Left ventricle myocardium inferior (tissue), 1 donor: Measurements from ENCODE around the gene TMEM181. TPM values are rescaled to one million over a fixed set of nuclear protein-coding genes. Genes with fewer than 3 reads are reported as not detected.
"Not testable (repeated sequence)": the region's sequence is repeated elsewhere in the genome, so short reads cannot be mapped to it uniquely, and the experiment has no call there.

Source experiments
- DNase-seq: peaks from one replicate; pipeline ENCODE4 v3.0.0-alpha.2; 2020
- H3K27ac ChIP-seq: fragments of 200-600 bp; replicated peaks from 2 replicates; pipeline ENCODE4 v1.8.0; 2021
- H3K27me3 ChIP-seq: fragments of 200-600 bp; 2 replicates; pipeline ENCODE4 v1.8.0; 2021; ENCODE audit warnings: low read depth
- H3K36me3 ChIP-seq: fragments of 200-600 bp; 2 replicates; pipeline ENCODE4 v1.8.0; 2021
- H3K4me1 ChIP-seq: fragments of 200-600 bp; 2 replicates; pipeline ENCODE4 v1.8.0; 2021
- H3K4me3 ChIP-seq: fragments of 200-600 bp; 2 replicates; pipeline ENCODE4 v1.8.0; 2021; ENCODE audit warnings: mild to moderate bottlenecking, moderate library complexity
- H3K9me3 ChIP-seq: fragments of 200-600 bp; replicated peaks from 2 replicates; pipeline ENCODE4 v1.8.0; 2021
- intact Hi-C: fragments of 100-400 bp; cut with micrococcal nuclease; formaldehyde crosslinking; loops from one replicate; pipeline ENCODE4 v1.11.0; 2022
- total RNA-seq: library from RNA; stranded (reverse); fragmentation: NEBNext Ultra II Directional; extraction: Animal tissue kit (Norgen Biotek cat#: 25700); gene quantifications from one replicate; pipeline ENCODE4 v1.2.1, GENCODE V29; 2021
- TF ChIP-seq, protein P1 (sequence below): fragments of 200-600 bp; IDR thresholded peaks from 2 replicates; pipeline ENCODE4 v1.8.0; 2021; ENCODE audit warnings: antibody characterized with exemption, mild to moderate bottlenecking, borderline replicate concordance
- donor health status: DM: no; HTN: yes; CAD: no; lungs with severe emphysema.

The TMEM181 gene
- total RNA-seq, 1 donor from 2014 or later, result 8.8 TPM

DNA sequence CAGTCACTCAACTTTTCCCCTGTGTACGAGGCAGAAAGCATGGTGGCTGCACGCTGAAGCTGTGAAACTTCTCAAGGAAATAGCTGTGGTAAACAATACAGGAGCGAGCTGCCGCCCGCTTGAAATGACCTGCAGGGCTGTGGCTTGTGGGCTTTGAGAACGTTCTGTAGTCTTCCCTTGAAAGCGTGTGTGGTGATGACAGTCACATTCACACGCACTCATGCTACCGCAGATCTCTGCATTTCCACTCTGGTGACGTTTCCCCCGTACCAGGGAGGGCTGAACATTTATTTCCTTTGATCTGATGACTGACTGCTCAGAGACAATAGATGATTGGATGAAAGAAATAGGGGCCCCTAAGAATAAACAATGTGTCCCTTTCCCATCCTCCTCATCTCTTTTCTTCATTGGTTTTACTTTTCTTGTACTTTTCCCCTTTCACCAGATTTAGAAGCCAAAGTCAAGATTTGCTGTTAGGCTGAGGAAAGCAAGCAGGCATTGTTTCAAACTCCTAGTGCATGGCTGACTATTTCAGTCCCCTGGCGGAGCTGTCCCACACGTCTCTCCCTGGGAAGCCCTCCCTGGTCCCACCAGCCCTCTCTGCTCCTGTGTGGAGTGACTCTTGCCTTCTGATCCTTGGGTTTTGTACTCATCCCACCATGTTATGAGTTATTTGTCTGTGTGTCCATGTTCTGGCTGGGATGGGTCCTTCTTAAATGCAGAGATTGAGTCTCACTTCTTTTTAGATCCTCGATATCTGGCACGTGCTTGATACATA, 93.9 kb downstream of the TMEM181 start:
- Histone ChIP-seq H3K9me3 (no peaks in the 10 kb centered on the region), H3K27me3 (no peaks in the 10 kb centered on the region), H3K4me1 (peaks cover 35% of the 10 kb centered on the region), H3K4me3 (no peak overlapping the region), H3K36me3 (no peaks in the 10 kb centered on the region), H3K27ac (peak overlapping the region; percentile 84)
- TF ChIP-seq, protein P1, sequence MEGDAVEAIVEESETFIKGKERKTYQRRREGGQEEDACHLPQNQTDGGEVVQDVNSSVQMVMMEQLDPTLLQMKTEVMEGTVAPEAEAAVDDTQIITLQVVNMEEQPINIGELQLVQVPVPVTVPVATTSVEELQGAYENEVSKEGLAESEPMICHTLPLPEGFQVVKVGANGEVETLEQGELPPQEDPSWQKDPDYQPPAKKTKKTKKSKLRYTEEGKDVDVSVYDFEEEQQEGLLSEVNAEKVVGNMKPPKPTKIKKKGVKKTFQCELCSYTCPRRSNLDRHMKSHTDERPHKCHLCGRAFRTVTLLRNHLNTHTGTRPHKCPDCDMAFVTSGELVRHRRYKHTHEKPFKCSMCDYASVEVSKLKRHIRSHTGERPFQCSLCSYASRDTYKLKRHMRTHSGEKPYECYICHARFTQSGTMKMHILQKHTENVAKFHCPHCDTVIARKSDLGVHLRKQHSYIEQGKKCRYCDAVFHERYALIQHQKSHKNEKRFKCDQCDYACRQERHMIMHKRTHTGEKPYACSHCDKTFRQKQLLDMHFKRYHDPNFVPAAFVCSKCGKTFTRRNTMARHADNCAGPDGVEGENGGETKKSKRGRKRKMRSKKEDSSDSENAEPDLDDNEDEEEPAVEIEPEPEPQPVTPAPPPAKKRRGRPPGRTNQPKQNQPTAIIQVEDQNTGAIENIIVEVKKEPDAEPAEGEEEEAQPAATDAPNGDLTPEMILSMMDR, result no peak
- intact Hi-C loops, result no loop called here
- no peak for DNase-seq

DNA sequence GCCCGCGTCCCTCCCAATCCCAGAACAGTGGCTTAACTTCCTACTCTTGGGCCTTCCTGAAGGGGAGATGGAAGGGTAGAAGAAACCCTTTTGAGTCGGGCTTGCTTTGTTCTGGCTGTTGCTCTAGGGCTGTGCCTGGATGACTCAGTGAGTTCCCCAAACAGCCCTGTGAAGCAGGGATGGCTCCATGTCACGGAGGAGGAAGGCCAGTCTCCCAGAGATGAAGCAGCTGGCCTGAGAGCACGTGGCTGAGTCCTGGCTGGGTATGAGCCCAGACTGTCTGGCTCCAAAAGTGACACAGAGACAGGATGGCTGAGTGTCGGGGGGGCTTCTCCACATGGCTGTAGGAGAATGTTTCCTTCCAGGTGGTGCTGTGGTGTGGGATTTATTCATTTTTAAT, 94.6 kb downstream of the TMEM181 start:
- Histone ChIP-seq H3K36me3 (no peaks in the 10 kb centered on the region), H3K27ac (peak overlapping the region; percentile 84), H3K27me3 (no peaks in the 10 kb centered on the region), H3K4me1 (peaks cover 28% of the 10 kb centered on the region), H3K9me3 (no peaks in the 10 kb centered on the region), H3K4me3 (no peak overlapping the region)
- peak; percentile 82 for DNase-seq
- intact Hi-C loops, result no loop called here
- TF ChIP-seq, protein P1, result no peak

DNA sequence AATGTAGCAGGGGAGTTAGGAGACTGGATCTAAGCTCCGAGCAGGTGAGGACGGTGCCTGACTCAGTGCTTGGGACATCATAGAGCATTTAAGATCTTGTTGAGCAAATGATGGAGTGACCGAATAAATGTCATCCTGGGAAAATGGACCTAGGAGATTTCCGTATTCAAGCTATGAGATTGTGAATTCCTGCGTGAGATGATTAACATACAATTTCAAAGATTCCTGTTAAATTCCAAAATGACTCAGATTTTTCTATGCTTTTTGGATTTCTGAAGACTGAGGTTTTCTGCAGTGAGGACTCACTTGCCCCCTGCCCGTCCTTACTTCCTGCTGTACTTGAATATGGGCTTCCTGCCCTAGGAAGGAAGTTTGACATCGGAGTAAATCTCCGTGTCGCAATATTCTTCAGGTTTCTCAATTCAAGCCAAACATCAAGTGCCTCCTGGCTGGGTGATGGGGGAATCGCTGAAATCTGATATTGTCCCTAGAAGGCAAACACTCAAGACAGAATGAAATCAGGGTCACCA, 95.1 kb downstream of the TMEM181 start:
- H3K27me3 ChIP-seq, result no peaks in the 10 kb centered on the region
- peak overlapping the region; percentile 84 for H3K27ac ChIP-seq
- peaks cover 25% of the 10 kb centered on the region for H3K4me1 ChIP-seq
- TF ChIP-seq, protein P1, result no peak
- no peak for DNase-seq
- no peaks in the 10 kb centered on the region for H3K36me3 ChIP-seq
- H3K9me3 ChIP-seq, result no peaks in the 10 kb centered on the region
- intact Hi-C loops, result no loop called here
- H3K4me3 ChIP-seq, result no peak overlapping the region

DNA sequence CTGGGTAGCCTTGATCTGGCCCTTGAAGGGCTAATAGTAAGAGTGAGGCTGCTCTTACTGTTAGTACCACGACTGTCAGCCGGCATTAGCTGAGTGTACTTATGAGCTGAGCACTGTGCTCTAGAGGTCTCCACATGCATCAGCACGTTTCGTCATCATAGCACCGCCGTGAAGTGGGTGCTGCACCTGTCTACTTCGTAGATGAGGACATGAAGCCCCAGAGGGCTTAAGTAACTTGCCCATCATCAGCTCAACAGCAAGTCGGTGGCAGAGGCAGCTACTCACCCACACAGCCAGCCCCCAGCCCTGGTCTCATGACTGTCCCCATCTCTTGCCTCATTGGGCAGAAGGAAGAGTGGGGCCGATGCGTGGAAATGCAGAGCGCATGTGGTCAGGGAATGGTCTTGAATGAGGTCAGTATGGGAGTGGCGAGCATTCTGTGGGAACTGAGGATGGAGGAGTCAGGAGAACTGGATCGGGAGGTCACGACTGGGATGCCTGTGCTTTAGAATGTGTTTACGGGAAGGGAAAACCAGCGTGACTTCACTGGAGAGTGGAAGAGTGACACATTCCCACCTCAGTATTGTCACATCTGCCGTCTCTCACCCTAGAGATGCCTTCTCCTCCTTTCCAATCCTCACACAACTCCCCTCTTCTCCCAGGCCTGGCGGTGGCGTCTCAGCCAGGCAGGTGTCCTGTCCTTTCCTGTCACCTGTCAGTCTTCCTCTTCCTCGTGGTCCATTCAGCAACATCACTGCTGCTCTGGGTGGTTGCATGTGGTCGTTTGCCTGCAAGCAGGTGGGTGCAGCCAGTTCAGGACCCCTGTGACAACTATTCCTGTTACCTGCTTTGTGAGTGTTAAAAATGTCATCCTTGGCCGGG, 95.9 kb downstream of the TMEM181 start:
- no peaks in the 10 kb centered on the region for H3K27me3 ChIP-seq

DNA sequence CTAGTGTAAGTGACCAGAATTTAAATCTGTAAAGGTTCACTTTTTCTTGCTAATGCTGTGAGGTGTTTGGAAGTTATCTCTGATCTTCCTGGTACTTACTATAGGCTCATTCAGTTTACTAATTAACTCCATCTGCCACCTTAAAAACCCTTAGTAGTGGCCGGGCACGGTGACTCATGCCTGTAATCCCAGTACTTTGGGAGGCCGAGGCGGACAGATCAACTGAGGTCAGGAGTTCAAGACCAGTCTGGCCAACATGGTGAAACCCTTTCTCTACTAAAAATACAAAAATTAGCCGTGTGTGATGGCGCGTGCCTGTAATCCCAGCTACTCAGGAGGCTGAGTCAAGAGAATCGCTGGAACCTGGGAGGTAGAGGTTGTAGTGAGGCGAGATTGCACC, 97.1 kb downstream of the TMEM181 start:
- intact Hi-C loops, H3K36me3 ChIP-seq, H3K27me3 ChIP-seq, H3K27ac ChIP-seq, H3K9me3 ChIP-seq, DNase-seq, H3K4me3 ChIP-seq: not testable (repeated sequence)
- peaks cover 25% of the 10 kb centered on the region for H3K4me1 ChIP-seq

More for the DNA sequence above, 95.9 kb downstream of the TMEM181 start:
- intact Hi-C loops, result no loop called here
- no peak overlapping the region for H3K4me3 ChIP-seq
- no peaks in the 10 kb centered on the region for H3K36me3 ChIP-seq
- peaks cover 25% of the 10 kb centered on the region for H3K4me1 ChIP-seq
- TF ChIP-seq, protein P1, result no peak
- no peak overlapping the region for H3K27ac ChIP-seq
- no peaks in the 10 kb centered on the region for H3K9me3 ChIP-seq
- no peak for DNase-seq
